ENCODE measurements around the gene FSIP1.

Gene FSIP1

DNA sequence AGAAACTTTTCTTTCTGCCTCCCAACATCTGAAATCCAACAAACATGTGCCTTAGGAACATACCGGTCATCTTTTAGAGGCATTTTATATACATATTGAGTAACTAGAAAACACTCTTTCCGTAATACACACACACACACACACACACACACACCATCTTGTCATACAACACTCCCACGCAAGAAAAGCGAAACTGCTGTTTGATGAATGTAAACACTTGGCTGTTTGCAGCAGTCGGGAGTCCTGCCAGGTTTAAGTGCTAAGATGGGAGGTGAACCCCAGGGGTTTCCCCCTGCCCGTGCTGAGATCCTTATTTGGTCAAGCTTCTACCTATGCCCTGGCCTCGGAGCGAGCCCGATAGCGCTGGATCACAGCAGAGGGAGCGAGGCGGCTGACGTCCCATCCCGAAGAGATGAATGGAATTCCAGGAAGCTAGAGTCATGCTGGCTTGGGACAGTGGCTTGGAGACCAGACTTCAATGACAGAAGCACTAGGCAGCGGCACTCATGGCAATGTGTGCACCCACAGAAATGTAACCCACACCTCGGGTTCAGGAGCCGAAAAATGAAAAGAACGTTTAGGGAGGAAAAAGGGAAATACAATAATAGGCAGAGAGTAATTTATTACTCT is 203.0 kb downstream of the FSIP1 start:
- no peak for DNase-seq

DNA sequence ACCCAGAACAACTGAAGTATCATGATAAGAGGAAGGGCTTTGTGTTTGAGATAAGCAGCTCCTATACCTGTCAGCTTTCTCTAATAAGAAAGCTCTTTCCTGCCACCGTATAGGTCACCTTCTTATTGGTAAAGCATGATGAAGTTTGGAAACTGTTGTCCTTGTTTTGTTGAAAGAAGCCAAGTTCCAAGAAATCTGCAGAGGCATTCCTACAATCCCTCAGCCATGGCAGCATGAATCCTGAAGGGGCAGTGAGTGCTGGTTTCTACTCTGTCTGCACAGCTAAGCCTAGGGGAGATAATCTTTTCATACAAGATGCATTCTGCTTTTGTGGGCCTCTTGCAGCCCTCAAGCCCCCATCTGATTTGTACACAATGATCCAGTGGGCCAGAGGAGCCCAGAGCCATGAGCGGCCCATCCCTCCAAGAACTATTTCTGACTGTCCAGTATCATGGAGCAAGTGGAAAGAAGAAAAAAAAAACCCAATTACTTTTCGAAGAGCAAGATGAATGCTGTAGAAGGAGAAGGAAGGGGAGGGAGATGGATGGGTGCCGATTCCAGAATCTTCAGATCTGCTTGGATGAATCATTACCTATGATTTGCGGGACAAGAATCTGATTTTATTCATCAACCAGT is 203.7 kb downstream of the FSIP1 start:
- no peak for DNase-seq

DNA sequence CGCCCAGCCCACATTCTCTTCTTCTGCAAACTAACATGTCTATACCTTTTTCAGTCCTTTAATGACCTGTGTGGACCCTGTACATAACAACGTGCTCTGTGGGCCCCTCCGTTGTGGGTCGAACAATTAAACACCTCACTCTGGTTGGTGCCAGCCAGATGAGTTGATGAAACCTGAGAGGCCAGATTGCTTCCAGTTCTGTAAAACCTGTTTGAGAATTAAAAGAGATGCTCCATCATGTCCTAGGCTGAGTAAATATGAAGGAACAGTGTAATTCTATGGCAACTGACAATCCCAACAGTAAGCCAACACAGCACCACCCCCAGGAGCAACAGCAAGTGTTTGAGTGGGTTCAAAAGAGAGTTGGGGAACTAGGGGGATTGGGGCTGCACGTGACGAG is 207.5 kb downstream of the FSIP1 start:
- DNase-seq, result no peak

DNA sequence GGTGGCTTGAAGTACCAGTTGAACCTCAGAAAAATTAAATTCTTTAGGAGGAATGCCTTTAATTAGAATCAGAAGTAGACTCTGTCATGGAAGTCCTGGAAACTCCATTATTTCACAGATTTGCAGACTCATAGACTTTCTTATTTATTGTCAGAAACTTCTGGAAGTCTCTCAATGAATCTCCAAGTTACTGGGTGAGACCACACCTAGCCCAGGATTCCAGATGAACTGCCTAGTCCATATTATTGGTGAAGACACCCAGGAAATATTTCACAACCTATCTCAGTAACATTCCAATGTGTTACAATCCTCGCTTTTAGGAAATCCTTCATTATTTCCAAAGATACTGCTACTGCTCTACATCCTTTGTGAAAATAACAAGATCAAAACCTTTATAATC is 208.2 kb downstream of the FSIP1 start:
- DNase-seq, result no peak

DNA sequence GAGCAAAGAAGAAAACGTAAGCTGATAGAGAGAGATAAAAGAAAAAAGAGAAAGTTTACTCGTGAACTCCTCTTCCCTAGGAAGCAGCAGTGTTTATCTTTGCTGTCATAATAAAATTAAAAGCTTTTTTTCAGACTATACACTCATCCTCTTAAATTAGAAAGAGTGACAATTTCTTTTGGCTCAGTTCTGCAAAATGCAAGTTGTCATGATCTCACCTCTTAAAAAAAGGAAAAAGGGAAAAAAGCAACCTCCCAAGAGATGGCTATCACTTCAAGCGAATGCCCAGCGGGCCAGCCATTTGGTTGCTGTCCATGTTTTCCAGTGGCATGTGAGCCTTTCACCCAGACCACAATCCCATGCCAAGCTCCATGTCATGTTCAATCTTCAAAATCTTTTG is 208.8 kb downstream of the FSIP1 start:
- DNase-seq, result no peak

DNA sequence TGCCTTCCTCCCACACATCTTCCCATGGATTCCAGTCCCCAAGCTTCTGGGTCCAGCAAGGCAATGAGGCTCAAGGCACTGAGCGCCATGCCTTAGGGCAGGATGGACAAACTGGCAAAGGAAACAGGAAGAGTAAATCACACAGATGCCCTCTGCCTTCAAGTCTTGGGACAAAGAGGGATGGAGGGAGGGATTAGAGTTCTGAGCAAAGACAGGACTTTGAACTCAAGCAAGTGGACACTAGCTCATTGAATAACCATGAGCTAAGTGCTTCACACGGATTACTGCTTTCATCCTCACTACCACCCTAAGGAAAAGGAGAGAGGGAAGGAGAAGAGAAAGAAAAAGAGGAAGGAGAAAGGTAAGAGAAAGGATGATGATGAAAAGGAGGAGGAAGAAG is 209.4 kb downstream of the FSIP1 start:
- no peak for DNase-seq

DNA sequence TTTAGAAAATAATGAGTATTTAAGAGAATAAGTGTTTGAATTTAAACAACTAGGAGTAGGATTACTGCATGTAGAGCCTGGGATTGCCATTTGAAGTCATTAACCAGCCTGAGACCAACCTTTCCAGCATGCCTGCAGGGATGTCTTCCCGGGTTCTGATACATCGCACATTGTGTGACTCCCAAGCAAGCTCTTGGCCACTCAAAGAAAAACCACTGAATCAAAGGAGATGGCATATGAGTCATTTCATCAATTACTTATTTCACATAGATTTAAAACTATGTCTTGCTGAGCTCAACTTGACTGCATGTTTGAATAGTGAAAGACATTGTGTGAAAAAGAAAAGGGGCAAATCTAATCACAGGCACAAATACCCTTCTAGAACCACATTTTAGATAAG is 216.8 kb downstream of the FSIP1 start:
- DNase-seq, result no peak

DNA sequence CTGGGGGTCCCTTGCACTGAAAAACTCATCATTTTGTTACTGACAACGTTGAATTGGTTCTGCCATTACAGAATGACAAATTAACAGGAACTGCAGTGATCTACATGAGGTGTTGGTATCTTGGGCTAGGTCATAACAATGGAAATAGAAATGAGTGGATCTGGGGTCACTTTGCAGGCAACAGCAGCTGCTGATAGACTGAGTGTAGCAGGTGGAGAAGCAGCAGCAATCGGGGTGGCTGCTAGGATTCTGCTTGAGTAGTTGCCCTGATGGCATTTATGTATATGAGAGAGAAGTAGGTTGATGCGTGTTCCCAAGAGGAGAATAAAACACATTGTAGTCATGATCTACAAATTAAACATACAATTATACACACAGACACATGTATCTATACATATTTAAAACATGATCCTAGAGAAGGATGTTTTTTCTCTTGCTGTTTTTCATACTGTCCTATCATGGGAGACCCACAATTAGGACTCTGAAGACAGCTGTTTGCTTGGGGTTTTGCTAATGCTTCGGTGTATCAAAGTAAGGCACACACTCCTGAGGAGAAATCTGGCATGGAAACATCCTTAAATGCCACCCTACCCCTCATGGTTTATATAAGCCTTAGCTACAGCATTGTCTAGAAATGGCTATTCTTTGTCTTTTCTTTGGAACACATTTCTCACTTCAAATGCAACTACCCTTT is 217.5 kb downstream of the FSIP1 start:
- no peak for DNase-seq

DNA sequence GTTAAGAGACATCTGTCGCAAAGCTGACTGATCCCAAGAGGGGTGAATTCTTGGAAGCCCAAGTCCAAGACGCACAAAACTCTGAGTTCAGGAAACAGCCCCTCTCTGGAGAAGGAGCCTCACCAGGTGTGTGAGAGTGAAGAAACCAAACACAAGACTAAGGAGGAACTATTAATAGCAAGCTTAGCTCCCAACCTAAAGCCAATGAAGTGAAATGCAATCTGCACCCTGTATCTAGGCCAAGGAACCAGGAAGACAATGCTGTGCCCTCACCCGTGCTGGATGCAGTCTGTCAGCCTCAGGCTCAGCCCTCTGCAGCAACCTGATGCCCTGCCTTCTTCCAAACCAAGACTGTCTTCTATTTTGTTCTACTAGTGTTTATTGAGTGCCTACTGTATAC is 224.2 kb downstream of the FSIP1 start:
- DNase-seq, result no peak

DNA sequence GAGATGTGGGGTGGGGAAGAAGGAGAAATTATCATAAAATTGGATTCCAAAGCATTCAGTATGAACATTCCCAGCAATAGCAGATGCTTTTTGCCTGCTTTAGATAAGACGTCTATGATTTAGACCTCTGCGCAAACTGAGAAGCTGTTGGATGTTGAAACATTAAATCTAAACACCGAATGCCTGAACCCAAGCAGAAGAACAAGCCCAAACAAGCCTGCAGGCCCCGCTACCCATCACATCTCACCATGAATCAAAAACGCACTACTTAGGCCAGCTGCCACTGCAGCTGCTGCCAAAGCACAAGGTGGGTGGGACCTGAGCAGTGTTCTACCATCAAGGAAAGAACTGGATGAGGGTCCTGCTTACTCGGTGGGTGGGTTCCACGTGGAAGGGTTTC is 226.2 kb downstream of the FSIP1 start:
- DNase-seq, result no peak

DNA sequence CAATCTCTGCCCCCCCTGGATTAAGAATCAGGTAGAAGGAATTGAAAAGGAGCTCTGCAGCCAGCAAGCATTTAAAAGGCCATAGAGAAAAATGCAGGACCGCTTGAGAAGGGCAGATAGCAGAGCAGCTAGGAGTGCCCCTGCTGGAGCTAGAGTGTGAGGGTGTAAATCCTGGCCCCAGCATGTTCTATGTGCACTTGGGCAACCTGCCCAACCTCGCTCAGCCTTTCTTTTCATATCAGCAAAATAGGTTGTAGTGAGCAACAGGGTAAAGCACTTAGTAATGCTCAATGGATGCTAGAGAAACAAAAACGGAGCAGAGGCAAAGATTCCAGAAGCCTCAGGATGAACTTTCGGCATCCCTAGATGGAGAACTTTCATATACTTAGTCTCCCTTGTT is 226.8 kb downstream of the FSIP1 start:
- no peak for DNase-seq

DNA sequence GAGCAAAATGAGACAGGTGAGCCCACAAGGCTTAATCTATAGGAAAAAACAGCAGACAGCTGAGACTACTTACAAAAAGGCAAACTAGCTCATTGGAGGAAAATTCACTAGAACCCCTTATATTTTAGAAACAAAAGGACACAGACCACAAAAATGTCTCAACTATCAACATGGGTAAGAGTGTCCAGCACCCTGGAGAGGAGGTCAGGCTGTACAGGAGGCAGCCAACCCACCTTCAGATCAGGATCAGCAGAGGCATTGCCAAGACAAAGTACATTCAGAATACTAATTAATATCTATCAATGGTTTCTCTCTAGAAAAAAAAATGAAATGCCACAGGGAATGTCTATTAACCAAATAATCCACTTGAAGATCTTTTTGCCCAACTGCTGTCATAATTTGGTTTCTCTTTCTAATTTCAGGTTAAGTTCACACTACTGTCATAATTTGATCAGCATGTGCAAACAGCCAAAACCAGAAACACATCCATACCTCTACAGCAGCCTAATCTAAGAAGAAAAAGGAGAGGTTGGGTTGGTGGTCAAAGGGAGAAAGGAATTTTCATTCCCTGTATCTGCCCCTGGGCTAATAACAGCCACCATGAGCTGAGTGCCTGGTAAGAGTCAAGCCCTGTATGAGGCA is 227.8 kb downstream of the FSIP1 start:
- DNase-seq, result no peak

DNA sequence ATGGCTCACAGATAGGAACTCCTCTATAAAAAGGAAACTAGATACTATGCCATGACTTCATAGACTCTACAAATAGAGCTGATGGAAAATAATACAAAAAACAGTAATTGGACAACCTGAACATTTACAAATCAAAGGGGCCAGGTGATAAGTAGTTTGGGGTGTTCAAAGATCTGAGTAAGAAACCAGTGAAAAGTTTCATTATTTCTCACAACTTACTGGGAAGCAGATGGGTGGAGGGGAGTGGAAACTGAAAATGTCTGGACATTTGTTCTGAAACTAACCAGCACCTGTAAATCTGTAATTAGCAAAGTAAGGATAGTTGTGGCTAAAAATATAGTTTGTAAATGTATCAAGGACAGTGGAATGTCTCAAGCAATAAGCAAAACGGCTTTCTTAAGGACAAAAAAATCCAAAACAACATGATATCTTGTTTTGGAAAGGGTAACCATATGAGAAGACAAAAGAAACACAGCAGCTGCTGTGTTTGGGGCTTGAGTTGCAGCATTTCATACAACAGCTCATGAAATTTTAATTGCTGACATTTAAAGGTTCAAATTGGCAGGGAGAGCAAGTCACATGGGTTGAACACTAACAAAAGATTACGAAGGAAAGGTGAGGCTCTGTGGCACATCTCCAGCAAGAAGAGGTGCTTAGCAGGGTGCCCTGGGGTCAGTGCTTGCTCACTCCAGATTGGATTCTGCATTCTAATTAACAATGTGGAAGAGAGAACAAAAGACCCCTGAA is 228.5 kb downstream of the FSIP1 start:
- DNase-seq, result no peak

DNA sequence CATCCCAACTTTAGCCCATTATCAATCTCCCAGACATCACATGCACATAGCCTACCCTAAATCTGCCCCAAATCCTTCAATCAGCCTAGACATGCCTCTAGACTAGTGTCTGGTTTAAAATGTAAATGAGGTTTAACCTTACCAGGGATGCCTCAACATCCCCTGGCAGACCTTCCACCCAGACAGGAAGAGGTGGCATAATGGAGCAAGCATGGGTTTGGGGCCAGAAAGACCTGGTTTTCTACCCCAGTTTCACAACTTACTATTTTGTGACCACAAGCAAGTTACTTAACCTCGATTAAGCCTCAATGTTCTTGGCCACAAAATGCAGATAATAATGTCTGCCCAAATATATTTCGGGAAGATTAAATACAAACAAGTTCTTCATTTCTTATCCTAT is 230.1 kb downstream of the FSIP1 start:
- DNase-seq, result no peak

DNA sequence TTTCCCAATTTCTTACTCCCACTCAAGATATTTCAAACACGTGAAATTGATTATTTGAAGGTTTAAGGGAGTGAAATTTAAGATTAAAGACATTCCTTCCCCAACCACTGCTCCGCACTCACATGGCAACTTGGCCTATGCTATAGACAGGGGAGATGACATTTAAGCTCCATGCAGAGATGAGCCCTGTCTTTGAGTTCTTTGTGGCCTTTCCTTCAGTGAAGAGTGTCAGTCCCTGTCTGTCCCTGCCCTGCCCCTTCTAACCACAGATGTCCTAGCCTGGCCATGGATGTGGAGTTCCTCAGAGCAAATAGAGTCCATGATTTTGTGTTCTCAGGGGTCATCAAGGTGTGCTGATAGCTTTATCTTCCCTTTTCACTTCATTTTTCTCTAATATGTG is 231.2 kb downstream of the FSIP1 start:
- no peak for DNase-seq
